ENCODE results near the gene MTURN. TPM values are rescaled to one million over a fixed set of nuclear protein-coding genes. Genes with fewer than 3 reads are reported as not detected.
"Not testable (repeated sequence)": the region's sequence is repeated elsewhere in the genome, so short reads cannot be mapped to it uniquely, and the experiment has no call there.

Gene MTURN
- total RNA-seq, 1 donor from 2014 or later, result 17.7 TPM

DNA sequence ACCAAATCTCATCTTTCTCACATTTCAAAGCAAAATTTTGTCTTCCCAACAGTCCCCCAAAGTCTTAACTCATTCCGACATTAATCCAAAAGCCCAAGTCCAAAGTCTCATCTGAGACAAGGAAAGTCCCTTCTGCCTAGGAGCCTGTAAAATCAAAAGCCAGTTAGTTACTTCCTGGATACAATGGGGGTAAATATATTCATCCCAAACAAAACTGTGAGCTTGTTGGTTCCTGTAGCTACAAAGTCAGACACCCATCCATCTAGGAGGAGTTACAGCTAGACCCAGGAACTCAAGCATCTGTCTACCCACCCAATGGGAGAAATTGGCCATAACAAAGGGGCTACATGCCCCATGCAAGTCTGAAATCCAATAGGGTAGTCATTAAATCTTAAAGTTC is 51.9 kb downstream of the MTURN start:
- ATAC-seq (ENCODE audit: poor library complexity), result no peak
- intact Hi-C loops (cut with DNase I), result no loop called here
- no peak for DNase-seq

DNA sequence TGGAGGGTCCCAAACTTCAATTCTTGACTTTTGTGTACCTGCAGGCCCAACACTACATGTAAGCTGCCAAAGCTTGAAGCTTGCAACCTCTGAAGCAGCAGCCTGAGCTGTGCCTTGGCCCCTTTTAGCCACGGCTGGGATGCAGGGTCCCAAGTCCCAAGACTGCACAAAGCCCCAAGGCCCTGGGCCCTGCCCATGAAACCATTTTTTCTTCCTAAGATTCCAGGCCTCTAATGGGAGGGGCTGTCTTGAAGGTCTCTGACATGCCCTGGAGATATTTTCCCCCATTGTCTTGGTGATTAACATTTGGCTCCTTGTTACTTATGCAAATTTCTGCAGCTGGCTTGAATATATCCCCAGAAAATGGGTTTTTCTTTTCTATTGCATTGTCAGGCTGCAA is 52.7 kb downstream of the MTURN start:
- intact Hi-C loops (cut with DNase I), result no loop called here

DNA sequence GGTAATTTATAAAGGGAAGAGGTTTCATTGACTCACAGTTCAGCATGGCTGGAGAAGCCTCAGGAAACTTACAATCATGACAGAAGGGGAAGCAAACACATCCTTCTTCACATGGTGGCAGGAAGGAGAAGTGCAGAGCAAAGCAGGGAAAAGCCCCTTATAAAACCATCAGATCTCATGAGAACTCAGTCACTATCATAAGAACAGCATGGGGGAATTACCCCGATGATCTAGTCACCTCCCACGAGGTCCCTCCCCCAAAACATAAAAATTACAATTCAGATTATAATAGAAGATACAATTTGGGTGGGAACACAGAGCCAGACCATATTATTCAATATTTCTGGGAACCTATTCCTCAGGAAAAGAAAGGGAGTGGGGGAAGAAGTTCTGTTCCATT is 53.6 kb downstream of the MTURN start:
- intact Hi-C loops (cut with DNase I); DNase-seq; ATAC-seq (ENCODE audit: poor library complexity): not testable (repeated sequence)

More for the DNA sequence above, 52.7 kb downstream of the MTURN start:
- DNase-seq (no peak), ATAC-seq (ENCODE audit: poor library complexity) (no peak)

GRCh38 chr7:30188811-30189210 is 54.0 kb downstream of the MTURN start:
- DNase-seq, result no peak
- no peak for ATAC-seq (ENCODE audit: poor library complexity)
- intact Hi-C loops (cut with DNase I), result no loop called here

GRCh38 chr7:30191809-30192208 is 57.0 kb downstream of the MTURN start:
- intact Hi-C loops (cut with DNase I), result no loop called here
- ATAC-seq (ENCODE audit: poor library complexity) (no peak), DNase-seq (no peak)

DNA sequence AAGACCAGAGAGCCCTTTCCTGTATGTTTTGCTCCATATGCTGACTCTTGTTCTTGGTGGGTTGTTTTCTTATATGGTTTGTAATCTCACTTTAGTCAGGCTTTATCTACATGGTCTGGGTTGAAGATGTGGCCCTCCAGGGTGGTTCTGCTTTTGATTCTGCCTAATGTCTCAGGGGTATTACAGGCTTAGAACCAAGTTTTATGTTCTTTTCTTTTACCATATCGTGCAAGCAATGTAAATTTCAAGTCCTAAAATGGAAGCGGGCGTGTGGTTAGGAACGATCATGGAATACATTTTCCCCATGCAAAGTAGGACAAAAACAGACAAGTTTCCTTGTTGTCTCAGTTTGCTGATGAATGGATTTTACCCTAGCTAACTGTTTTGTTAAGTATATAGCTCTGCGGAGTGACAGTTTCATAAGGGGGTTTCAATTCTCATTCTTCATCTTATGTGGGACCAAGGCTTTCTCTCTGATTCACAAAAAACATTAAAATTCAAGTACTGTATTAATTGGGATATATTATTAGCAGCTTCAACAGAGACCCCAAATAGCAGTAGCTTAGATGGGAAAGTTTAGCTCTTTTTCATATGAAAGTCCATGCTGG is 58.7 kb downstream of the MTURN start:
- intact Hi-C loops (cut with DNase I), result no loop called here
- no peak for ATAC-seq (ENCODE audit: poor library complexity)

GRCh38 chr7:30196408-30196807 is 61.6 kb downstream of the MTURN start:
- intact Hi-C loops (cut with DNase I), result no loop called here
- DNase-seq (no peak), ATAC-seq (ENCODE audit: poor library complexity) (no peak)

More for the DNA sequence above, 58.7 kb downstream of the MTURN start:
- no peak for DNase-seq

- DNase-seq, result no peak
- ATAC-seq (ENCODE audit: poor library complexity), result no peak
- intact Hi-C loops (cut with DNase I), result no loop called here
Measured at GRCh38 chr7:30197438-30197837, 62.7 kb downstream of the MTURN start.

- intact Hi-C loops (cut with DNase I), result no loop called here
- ATAC-seq (ENCODE audit: poor library complexity), result no peak
- DNase-seq, result no peak
Measured at GRCh38 chr7:30199271-30199670, 64.5 kb downstream of the MTURN start.

DNA sequence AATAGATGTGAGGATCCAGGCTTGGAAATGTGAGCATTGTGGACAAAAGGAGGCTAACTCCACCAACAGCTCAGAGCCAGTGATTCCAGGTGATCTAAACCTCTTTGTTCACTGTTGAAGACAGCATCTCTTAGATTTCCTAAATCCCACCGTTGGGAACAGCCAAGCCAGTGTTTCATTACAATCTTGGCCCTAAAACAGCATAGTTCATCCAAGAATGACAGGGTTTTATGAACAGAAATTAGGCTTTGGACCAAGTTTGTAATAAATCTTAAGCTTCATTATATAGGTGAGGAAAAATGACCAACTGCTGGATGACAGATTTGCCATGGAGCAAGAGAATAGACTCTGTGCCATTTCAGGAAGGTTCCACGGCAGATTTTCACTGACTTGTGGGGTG is 65.8 kb downstream of the MTURN start:
- intact Hi-C loops (cut with DNase I), result no loop called here
- no peak for ATAC-seq (ENCODE audit: poor library complexity)
- DNase-seq, result no peak

- ATAC-seq (ENCODE audit: poor library complexity), result no peak
- intact Hi-C loops (cut with DNase I), result no loop called here
- DNase-seq, result no peak
Measured at GRCh38 chr7:30201161-30201666, 66.4 kb downstream of the MTURN start.

DNA sequence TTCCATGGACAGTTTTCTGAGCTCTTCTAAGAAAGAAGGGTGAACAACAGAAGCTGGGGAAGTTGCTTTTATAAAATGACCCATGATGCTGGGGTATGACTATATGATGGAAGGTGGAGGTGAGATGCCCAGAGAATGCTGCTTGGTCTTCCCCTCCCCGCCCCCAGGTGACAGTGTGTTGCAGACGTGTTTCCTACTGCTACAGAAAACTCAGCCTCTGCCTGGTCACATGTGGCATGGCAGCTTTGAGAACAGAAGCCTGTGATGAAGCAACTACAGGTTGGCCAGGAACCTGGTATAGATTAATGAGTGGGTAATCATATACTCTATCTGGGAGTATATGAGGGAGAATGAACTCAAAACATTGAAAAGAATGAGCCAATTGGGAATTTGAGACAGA is 67.1 kb downstream of the MTURN start:
- no peak for ATAC-seq (ENCODE audit: poor library complexity)

GRCh38 chr7:30202671-30203070 is 67.9 kb downstream of the MTURN start:
- no peak for DNase-seq
- ATAC-seq (ENCODE audit: poor library complexity), result no peak
- intact Hi-C loops (cut with DNase I), result no loop called here

More for the DNA sequence above, 67.1 kb downstream of the MTURN start:
- intact Hi-C loops (cut with DNase I), result no loop called here
- DNase-seq, result no peak

DNA sequence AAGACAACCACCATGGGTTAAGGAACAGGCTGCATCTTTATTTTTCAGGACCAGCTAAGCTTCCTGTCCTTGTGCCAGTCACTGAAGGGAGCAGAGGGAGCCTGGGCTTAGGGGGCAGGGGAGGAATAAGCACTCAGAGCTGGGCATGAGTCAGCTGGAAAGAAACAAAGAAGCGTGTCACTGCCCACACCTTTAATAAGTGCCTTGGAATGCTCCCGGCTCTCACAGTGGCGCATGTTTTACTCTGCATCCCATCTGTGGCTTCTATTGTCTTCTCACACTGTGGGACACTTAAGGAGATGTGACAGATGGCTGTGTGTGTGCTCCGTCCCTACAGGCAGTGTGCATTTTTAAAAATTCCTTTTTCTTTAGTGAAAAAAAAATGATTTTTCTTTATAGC is 71.7 kb downstream of the MTURN start:
- intact Hi-C loops (cut with DNase I), result no loop called here
- ATAC-seq (ENCODE audit: poor library complexity) (no peak), DNase-seq (no peak)

- intact Hi-C loops (cut with DNase I), result no loop called here
- ATAC-seq (ENCODE audit: poor library complexity), result no peak
- no peak for DNase-seq
Measured at GRCh38 chr7:30206942-30207341, 72.2 kb downstream of the MTURN start.

- DNase-seq, result no peak
- ATAC-seq (ENCODE audit: poor library complexity), result no peak
- intact Hi-C loops (cut with DNase I), result no loop called here
Measured at GRCh38 chr7:30207376-30207775, 72.6 kb downstream of the MTURN start.

GRCh38 chr7:30209951-30210350 is 75.2 kb downstream of the MTURN start:
- no peak for DNase-seq
- ATAC-seq (ENCODE audit: poor library complexity), result no peak
- intact Hi-C loops (cut with DNase I), result no loop called here

Measured in Right ventricle myocardium superior (tissue), 1 donor.